LNCAP (cell line): Measurements from ENCODE around the gene CNGB1.

Experiments used
- TF ChIP-seq, protein P1 (sequence below): fragments of 450-650 bp; IDR thresholded peaks from 2 replicates; pipeline ENCODE4 v1.5.1; 2017; ENCODE audit warnings: mild to moderate bottlenecking

Gene CNGB1

DNA sequence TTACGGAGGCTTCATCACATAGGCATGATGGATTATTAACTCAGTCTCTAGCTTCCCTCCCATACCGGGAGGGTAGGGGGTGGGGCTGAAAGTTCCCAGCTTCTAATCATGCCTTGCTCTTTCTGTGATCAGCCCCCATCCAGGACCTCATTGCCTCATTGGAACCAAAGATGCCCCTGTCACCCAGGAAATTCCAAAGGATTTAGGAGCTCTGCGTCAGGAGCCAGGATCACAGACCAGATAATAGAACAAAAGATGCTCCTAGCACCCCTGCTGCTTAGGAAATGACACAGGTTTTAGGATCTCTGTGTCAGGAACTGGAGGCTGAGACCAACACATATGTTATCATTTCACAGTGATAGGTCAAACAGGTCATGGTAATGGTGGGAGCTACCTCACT, 40.0 kb upstream of the CNGB1 start:
- TF ChIP-seq, protein P1, sequence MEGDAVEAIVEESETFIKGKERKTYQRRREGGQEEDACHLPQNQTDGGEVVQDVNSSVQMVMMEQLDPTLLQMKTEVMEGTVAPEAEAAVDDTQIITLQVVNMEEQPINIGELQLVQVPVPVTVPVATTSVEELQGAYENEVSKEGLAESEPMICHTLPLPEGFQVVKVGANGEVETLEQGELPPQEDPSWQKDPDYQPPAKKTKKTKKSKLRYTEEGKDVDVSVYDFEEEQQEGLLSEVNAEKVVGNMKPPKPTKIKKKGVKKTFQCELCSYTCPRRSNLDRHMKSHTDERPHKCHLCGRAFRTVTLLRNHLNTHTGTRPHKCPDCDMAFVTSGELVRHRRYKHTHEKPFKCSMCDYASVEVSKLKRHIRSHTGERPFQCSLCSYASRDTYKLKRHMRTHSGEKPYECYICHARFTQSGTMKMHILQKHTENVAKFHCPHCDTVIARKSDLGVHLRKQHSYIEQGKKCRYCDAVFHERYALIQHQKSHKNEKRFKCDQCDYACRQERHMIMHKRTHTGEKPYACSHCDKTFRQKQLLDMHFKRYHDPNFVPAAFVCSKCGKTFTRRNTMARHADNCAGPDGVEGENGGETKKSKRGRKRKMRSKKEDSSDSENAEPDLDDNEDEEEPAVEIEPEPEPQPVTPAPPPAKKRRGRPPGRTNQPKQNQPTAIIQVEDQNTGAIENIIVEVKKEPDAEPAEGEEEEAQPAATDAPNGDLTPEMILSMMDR: no peak

DNA sequence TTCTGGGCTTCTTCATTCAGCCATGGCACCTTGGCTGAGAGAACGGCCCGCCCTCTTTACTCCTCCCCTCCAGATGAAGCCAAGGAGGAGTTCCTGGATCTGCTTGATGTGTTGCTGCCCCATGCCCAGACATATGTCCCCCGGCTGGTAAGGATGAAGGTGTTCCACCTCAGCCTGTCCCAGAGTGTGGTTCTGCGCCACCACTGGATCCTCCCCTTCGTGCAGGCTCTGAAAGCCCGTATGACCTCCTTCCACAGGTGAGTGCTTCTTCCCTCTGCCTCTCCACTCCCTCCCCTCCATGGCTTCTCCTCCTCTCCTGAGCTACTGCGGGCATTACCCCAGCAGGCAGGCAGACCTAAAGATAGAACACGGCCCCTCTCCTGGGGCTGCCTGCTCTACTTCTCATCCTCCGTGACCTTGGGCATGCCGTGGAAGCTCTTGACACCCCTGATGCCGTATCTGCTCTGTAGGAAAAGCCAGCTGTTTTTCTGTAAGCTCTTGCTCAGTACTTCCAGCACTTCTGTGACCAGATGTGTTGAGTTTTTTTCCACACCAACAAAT, 39.0 kb upstream of the CNGB1 start:
- TF ChIP-seq, protein P1: no peak

DNA sequence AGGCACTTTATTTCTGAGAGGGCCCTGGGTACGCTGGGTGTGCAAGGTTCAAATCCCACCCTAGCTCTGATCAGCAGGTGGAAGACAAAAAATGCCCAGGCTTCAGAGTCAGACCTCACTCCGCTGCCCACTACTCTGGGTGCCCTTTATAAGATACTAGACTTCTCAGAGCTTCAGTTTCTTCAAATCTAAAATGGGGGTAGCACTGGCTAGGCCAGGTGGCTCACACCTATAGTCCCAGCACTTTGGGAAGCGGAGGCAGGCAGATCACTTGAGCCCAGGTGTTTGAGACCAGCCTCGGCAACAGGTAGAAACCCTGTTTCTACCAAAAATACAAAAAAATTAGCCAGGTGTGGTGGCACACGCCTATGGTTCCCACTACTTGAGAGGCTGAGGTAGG, 32.0 kb upstream of the CNGB1 start:
- TF ChIP-seq, protein P1: no peak

DNA sequence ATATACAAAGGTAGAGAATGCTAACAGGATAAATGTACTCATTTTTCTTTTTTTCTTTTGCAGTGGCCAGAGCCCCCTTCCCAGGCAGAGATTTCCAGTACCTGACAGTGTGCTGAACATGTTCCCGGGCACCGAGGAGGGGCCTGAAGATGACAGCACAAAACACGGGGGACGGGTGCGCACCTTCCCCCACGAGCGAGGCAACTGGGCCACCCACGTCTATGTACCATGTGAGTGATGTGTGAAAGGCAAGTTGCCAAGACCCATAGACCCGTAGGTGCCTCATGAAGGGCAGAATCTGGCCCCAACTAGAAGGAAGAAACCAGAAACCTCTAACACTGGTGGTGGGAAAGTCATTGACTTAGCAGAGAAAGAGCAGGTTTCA, 31.5 kb upstream of the CNGB1 start:
- TF ChIP-seq, protein P1: no peak

DNA sequence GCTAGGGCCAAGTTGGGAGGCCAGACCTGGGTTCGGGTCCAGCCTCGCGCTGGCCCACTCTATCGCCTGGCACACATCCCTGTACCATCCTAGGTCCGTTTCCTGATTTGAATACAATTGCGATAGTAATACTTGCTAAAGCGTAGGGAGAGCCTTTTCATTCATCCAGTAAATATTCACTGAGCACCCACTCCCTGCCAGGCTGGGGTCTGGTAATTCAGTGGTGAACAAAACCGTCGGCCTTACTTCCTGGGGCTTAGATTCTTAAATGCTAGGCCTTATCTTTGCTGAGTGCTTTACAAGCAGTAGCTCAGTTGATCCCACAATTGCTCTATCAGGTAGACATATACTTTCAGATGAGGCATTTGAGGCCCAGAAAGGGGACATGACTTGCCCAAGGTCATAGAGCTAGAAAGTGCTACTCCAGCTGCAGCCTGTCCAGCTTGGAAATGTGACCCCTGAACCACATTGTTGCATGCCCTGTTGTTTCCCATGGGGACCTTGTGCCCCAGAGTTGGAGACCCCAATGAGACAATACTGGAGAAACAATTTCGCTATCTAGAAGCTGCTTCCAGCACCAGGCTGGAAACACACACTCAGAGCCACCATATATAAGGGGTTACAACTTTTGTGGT, 31.0 kb upstream of the CNGB1 start:
- TF ChIP-seq, protein P1: no peak

DNA sequence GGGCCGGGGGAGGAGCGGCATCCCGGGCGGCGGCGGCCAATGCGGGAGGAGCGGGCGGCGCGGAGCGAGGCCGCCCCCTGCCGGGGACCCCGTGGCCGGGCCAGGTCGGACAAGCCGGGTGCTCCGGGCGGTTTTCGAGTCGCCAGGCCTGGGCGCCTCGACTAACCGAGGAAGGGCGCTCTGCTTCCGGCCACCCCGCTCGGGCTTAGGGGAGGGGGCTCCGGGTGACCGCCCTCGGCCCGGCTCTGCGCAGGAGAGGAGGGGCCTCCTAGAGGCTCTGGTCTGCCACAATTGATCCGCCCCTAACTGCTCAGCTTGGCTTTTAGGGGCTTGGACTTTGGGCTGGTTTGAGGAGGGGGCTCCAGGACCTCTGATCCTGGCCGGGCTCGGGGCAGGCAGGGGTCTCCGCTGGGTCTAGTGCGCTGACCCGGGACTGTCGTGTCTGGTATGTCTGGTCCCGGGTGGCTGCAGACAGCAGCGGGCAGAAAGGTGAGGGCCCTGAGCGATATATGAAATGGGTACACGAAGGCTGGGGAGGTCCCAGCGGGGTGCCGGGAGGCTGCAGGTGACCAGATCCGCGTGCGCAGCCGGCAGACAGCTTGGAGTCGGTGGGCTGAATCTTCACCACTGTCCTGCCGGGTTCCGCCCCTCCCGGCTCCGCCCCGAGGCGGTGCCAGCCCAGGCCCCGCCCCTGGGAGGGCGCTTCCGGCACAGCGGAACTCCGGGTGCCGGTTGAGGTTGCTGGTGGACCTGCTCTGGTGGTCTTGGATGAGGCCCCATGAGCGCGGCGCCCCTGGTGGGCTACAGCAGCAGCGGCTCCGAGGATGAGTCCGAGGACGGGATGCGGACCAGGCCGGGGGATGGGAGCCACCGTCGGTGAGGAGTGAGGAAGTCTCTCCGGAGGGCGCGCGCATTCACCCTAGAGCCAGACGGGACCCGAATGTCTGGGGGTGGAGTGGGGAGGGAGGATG, 30.1 kb upstream of the CNGB1 start, which contains the start of gene USB1:
TSS of gene USB1 (plus strand) at position 702 of the 971 bp plus-strand sequence. CDS start at position 779, 77 bp downstream.
- TF ChIP-seq, protein P1: peak; percentile 62

DNA sequence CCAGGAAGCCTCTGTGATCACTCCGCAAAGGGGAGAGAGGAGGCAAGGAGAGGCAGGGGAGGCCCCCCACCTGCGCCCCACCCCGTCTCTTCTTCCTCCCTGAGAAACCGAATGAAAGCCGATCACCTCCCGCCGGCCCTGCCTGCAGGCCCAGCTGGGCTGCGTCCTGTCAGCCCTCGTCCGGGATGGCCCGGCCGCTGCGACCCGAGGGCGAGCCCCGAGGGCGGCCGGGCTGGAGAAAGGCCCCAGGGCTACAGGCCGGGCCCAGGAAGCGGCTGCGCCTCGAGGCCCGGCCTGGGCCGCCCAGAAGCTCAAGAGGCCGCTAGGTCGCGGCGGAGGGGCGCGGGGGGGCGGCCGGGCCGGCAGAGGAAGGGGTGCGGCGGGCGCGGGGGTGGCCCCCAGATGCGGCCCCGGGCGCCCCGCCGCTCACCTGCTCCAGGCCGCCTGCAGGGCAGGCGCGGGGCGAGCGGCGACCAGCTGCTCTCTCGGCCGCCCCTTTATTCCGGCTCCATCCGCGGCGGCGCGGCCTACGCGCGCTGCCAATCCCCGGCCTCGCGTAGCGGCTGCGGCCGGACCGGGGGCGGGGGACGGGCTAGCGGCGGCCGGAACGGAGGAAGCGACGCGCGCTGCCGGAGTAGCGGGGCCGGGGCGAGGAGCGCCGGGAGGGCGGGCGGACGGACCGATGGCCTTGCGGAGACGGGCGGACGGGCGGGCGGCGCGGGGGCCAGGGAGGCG, 29.2 kb upstream of the CNGB1 start, which contains the start of gene ZNF319:
TSS of gene ZNF319 (minus strand) at position 702 of the 735 bp plus-strand sequence. CDS start 2,407 bp downstream, outside the sequence.
- TF ChIP-seq, protein P1: no peak
